ENCODE measurements around the gene TCAIM. TPM values are rescaled to one million over a fixed set of nuclear protein-coding genes. Genes with fewer than 3 reads are reported as not detected.

The TCAIM gene
- total and polyA plus RNA-seq, 2 donors (not counting 3 experiments of a cell fraction or from before 2014, with no cell fraction given) = 9.2 to 18.2 TPM

DNA sequence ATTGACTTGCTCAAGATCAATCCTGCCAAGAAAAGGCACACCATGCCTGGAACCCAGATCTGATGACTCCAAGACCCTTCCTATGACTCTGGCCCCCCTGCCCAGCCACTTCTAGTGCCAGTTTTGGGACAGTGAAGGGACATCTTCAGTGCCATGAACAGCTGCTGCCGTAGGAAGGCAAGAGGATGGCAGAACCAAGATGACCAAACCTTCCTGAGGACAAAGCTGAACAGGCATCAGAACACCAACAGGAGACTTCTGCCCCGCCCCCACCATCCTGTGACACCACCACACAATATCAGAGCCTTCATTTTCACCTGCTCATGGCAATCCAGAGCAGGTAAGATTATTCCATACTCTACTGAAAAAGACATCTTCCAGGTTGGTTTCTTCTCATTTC lies 105.9 kb downstream of the TCAIM start:
- intact Hi-C loops (cut with micrococcal nuclease) = no loop called here
- Histone ChIP-seq H3K27me3 (ENCODE audit: control insufficient read depth in 2 of 2, insufficient read depth in 2 of 2, low read length in 2 of 2) (no peaks in the 10 kb centered on the region), H3K4me3 (replicated peaks in 1 of 3; ENCODE audit: insufficient read depth in 1 of 3, low read depth in 1 of 3, low read length in 3 of 3) (no peak overlapping the region), H3K36me3 (ENCODE audit: control insufficient read depth in 2 of 2, extremely low read depth in 1 of 2, insufficient read depth in 2 of 2, low read length in 2 of 2) (peaks cover 18 to 32% of the 10 kb centered on the region in 2 experiments), H2AFZ (ENCODE audit: low read depth, low read length) (no peak overlapping the region), H3K4me1 (ENCODE audit: control insufficient read depth, extremely low read depth, insufficient read depth, low read length) (peaks cover 13% of the 10 kb centered on the region), H3K9me1 (replicated peaks; ENCODE audit: control insufficient read depth, extremely low read depth, insufficient read depth, low read length) (no peaks in the 10 kb centered on the region), H4K20me1 (replicated peaks; ENCODE audit: control insufficient read depth, extremely low read depth, insufficient read depth, low read length) (no peaks in the 10 kb centered on the region), H3K4me2 (ENCODE audit: insufficient read depth, low read length) (no peak overlapping the region), H3K27ac (ENCODE audit: insufficient read depth, low read depth, low read length) (no peak overlapping the region), H3K9ac (replicated peaks; ENCODE audit: extremely low read depth, insufficient read depth, low read length) (no peak overlapping the region), H3K79me2 (ENCODE audit: control insufficient read depth, insufficient read depth, low read length) (no peaks in the 10 kb centered on the region), H3K9me3 (replicated peaks; ENCODE audit: control insufficient read depth, insufficient read depth, low read length) (peaks cover 13% of the 10 kb centered on the region)
- FAIRE-seq (no peak), DNase-seq (ENCODE audit: low read depth, low spot score) (no peak)
- no TSS peak for BruUV-seq (replicated peaks)
- dilution Hi-C loops (cut with MboI; ENCODE audit: extremely low pct_ligation_motif_present, low sequenced_read_pairs) = no loop called here
- ChIA-PET CTCF (no interaction called here), POLR2A (no interaction called here)
- TF ChIP-seq POLR2AphosphoS5 (IDR thresholded peaks at IDR 0.05; ENCODE audit: insufficient read depth, low read depth, low read length) (no peak), FOS (IDR thresholded peaks at IDR 0.05; ENCODE audit: borderline replicate concordance, insufficient read depth, low read length) (no peak)
- TF ChIP-seq, protein P1, sequence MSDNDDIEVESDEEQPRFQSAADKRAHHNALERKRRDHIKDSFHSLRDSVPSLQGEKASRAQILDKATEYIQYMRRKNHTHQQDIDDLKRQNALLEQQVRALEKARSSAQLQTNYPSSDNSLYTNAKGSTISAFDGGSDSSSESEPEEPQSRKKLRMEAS (IDR thresholded peaks at IDR 0.05; ENCODE audit: insufficient read depth, insufficient read length) = no peak
- TF ChIP-seq, protein P2, sequence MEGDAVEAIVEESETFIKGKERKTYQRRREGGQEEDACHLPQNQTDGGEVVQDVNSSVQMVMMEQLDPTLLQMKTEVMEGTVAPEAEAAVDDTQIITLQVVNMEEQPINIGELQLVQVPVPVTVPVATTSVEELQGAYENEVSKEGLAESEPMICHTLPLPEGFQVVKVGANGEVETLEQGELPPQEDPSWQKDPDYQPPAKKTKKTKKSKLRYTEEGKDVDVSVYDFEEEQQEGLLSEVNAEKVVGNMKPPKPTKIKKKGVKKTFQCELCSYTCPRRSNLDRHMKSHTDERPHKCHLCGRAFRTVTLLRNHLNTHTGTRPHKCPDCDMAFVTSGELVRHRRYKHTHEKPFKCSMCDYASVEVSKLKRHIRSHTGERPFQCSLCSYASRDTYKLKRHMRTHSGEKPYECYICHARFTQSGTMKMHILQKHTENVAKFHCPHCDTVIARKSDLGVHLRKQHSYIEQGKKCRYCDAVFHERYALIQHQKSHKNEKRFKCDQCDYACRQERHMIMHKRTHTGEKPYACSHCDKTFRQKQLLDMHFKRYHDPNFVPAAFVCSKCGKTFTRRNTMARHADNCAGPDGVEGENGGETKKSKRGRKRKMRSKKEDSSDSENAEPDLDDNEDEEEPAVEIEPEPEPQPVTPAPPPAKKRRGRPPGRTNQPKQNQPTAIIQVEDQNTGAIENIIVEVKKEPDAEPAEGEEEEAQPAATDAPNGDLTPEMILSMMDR (IDR thresholded peaks at IDR 0.05; ENCODE audit: extremely low read depth in 1 of 2, insufficient read depth in 1 of 2, low read depth in 1 of 2, low read length in 2 of 2) = no peak
